Measurements from ENCODE around the gene PTOV1.

The PTOV1 gene

GRCh38 chr19:49850487-49851342, at the start of gene PTOV1:
Gene PTOV1 (plus strand): TSS chr19:49851159.
- peak; percentile 95 for DNase-seq (ENCODE audit: low spot score)

GRCh38 chr19:49801401-49801888, 49.5 kb upstream of the PTOV1 start:
- DNase-seq (ENCODE audit: low spot score) = no peak

- no peak for DNase-seq (ENCODE audit: low spot score)
Measured at GRCh38 chr19:49801966-49802661, 48.8 kb upstream of the PTOV1 start.

- no peak for DNase-seq (ENCODE audit: low spot score)
Measured at GRCh38 chr19:49802836-49803528, 48.0 kb upstream of the PTOV1 start.

- DNase-seq (ENCODE audit: low spot score) = no peak
Measured at GRCh38 chr19:49803529-49803856, 47.5 kb upstream of the PTOV1 start.

GRCh38 chr19:49805822-49806619, 44.9 kb upstream of the PTOV1 start:
- no peak for DNase-seq (ENCODE audit: low spot score)

GRCh38 chr19:49806620-49806959, 44.4 kb upstream of the PTOV1 start:
- no peak for DNase-seq (ENCODE audit: low spot score)

- no peak for DNase-seq (ENCODE audit: low spot score)
Measured at GRCh38 chr19:49807058-49807903, 43.7 kb upstream of the PTOV1 start.

- no peak for DNase-seq (ENCODE audit: low spot score)
Measured at GRCh38 chr19:49807904-49808675, 42.9 kb upstream of the PTOV1 start.

- peak; percentile 59 for DNase-seq (ENCODE audit: low spot score)
Measured at GRCh38 chr19:49808711-49809159, 42.2 kb upstream of the PTOV1 start.

GRCh38 chr19:49809160-49809940, 41.6 kb upstream of the PTOV1 start:
- DNase-seq (ENCODE audit: low spot score) = peak; percentile 50

GRCh38 chr19:49809941-49810389, 41.0 kb upstream of the PTOV1 start:
- no peak for DNase-seq (ENCODE audit: low spot score)

GRCh38 chr19:49811328-49811727, 39.6 kb upstream of the PTOV1 start:
- no peak for DNase-seq (ENCODE audit: low spot score)

- DNase-seq (ENCODE audit: low spot score) = no peak
Measured at GRCh38 chr19:49812452-49812996, 38.4 kb upstream of the PTOV1 start.

- DNase-seq (ENCODE audit: low spot score) = peak; percentile 98
Measured at GRCh38 chr19:49812997-49813861, 37.7 kb upstream of the PTOV1 start, which contains the start of gene FUZ. Gene FUZ (minus strand): TSS chr19:49813292. CDS start chr19:49813106, 186 bp downstream.

- no peak for DNase-seq (ENCODE audit: low spot score)
Measured at GRCh38 chr19:49814010-49814409, 36.9 kb upstream of the PTOV1 start.

- DNase-seq (ENCODE audit: low spot score) = no peak
Measured at GRCh38 chr19:49816590-49816989, 34.4 kb upstream of the PTOV1 start.
